ENCODE measurements around the gene ALB.

Gene ALB

DNA sequence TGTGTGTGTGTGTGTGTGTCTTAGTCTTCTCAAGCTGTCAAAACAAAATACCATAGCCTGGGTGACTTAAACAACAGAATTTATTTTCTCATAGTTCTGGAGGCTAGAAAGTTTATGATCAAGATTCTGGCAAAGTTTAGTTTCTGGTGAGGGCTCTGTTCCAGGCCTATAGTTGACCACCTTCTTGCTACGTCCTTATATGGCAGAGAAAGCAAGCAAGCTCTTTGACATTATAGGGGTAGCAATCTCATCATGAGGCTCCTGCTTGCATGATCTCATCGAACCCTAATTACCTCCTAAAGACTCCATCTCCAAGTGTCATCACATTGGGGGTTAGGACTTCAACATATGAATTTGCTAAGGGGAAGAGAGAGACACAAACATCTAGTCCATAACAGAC is 25.0 kb downstream of the ALB start:
- TF ChIP-seq, protein P1, sequence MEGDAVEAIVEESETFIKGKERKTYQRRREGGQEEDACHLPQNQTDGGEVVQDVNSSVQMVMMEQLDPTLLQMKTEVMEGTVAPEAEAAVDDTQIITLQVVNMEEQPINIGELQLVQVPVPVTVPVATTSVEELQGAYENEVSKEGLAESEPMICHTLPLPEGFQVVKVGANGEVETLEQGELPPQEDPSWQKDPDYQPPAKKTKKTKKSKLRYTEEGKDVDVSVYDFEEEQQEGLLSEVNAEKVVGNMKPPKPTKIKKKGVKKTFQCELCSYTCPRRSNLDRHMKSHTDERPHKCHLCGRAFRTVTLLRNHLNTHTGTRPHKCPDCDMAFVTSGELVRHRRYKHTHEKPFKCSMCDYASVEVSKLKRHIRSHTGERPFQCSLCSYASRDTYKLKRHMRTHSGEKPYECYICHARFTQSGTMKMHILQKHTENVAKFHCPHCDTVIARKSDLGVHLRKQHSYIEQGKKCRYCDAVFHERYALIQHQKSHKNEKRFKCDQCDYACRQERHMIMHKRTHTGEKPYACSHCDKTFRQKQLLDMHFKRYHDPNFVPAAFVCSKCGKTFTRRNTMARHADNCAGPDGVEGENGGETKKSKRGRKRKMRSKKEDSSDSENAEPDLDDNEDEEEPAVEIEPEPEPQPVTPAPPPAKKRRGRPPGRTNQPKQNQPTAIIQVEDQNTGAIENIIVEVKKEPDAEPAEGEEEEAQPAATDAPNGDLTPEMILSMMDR (IDR thresholded peaks at IDR 0.05; ENCODE audit: insufficient read depth, low read depth, low read length, missing control alignments) = no peak
- no peak for DNase-seq (ENCODE audit: low read depth)
- H3K4me3 ChIP-seq (ENCODE audit: low read length) = no peak overlapping the region

DNA sequence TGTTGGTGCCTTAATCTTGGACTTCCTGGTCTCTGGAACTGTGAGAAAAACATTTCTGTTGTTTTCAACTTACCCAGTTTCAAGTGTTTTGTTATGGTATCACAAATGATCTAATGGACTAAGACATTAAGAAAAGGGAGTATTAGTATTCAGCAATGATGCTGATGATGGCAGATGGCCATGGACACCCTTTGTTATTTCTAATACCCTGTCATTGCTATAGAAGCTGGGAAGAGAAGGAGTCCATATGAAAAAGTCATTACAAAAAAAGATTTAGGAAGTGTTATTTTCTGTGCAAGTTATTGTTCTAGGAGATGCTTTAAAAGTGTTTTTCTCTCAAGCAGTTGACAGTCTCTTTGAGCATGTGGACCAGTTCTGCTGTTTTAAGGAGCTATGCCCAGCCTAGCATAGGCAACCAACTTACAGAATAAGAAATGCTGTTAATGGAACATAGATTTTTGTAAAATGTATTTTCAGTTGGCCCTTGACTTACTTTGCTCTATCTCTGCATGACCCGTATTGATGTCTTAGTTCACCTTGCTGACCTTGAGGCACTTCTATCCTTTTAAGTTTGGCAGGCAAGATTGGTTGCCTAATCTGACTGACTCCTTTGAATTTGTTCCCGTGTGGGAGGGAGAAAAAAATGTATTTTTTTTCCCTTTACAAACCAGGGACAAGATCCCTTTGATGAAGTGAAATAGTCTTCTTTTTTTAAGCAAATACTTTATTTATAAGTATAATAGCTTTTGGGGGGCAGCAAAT is 25.9 kb downstream of the ALB start:
- TF ChIP-seq, protein P1 (IDR thresholded peaks at IDR 0.05; ENCODE audit: insufficient read depth, low read depth, low read length, missing control alignments) = no peak
- H3K4me3 ChIP-seq (ENCODE audit: low read length) = no peak overlapping the region
- DNase-seq (ENCODE audit: low read depth) = no peak

DNA sequence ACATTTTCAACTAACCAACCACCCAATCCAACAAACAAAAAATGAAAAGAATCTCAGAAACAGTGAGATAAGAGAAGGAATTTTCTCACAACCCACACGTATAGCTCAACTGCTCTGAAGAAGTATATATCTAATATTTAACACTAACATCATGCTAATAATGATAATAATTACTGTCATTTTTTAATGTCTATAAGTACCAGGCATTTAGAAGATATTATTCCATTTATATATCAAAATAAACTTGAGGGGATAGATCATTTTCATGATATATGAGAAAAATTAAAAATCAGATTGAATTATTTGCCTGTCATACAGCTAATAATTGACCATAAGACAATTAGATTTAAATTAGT is 27.7 kb downstream of the ALB start:
- DNase-seq (ENCODE audit: low read depth) = no peak
- TF ChIP-seq, protein P1 (IDR thresholded peaks at IDR 0.05; ENCODE audit: insufficient read depth, low read depth, low read length, missing control alignments) = no peak

DNA sequence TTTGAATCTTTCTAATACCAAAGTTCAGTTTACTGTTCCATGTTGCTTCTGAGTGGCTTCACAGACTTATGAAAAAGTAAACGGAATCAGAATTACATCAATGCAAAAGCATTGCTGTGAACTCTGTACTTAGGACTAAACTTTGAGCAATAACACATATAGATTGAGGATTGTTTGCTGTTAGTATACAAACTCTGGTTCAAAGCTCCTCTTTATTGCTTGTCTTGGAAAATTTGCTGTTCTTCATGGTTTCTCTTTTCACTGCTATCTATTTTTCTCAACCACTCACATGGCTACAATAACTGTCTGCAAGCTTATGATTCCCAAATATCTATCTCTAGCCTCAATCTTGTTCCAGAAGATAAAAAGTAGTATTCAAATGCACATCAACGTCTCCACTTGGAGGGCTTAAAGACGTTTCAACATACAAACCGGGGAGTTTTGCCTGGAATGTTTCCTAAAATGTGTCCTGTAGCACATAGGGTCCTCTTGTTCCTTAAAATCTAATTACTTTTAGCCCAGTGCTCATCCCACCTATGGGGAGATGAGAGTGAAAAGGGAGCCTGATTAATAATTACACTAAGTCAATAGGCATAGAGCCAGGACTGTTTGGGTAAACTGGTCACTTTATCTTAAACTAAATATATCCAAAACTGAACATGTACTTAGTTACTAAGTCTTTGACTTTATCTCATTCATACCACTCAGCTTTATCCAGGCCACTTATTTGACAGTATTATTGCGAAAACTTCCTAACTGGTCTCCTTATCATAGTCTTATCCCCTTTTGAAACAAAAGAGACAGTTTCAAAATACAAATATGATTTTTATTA is 28.3 kb downstream of the ALB start:
- TF ChIP-seq, protein P1 (IDR thresholded peaks at IDR 0.05; ENCODE audit: insufficient read depth, low read depth, low read length, missing control alignments) = no peak
- no peak overlapping the region for H3K4me3 ChIP-seq (ENCODE audit: low read length)
- DNase-seq (ENCODE audit: low read depth) = no peak

More for the DNA sequence above, 27.7 kb downstream of the ALB start:
- H3K4me3 ChIP-seq (ENCODE audit: low read length) = no peak overlapping the region

DNA sequence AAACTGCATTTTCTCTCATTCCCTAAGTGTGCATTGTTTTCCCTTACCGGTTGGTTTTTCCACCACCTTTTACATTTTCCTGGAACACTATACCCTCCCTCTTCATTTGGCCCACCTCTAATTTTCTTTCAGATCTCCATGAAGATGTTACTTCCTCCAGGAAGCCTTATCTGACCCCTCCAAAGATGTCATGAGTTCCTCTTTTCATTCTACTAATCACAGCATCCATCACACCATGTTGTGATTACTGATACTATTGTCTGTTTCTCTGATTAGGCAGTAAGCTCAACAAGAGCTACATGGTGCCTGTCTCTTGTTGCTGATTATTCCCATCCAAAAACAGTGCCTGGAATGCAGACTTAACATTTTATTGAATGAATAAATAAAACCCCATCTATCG is 29.1 kb downstream of the ALB start:
- TF ChIP-seq, protein P1 (IDR thresholded peaks at IDR 0.05; ENCODE audit: insufficient read depth, low read depth, low read length, missing control alignments) = no peak
- no peak overlapping the region for H3K4me3 ChIP-seq (ENCODE audit: low read length)
- no peak for DNase-seq (ENCODE audit: low read depth)

DNA sequence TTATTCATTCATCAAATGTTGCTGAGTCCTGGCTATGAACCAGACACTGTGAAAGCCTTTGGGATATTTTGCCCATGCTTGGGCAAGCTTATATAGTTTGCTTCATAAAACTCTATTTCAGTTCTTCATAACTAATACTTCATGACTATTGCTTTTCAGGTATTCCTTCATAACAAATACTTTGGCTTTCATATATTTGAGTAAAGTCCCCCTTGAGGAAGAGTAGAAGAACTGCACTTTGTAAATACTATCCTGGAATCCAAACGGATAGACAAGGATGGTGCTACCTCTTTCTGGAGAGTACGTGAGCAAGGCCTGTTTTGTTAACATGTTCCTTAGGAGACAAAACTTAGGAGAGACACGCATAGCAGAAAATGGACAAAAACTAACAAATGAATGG is 30.2 kb downstream of the ALB start:
- peak; percentile 18 for DNase-seq (ENCODE audit: low read depth)
- TF ChIP-seq, protein P1 (IDR thresholded peaks at IDR 0.05; ENCODE audit: insufficient read depth, low read depth, low read length, missing control alignments) = peak; percentile 56

More for the DNA sequence above, 30.2 kb downstream of the ALB start:
- H3K4me3 ChIP-seq (ENCODE audit: low read length) = no peak overlapping the region

Measured in epithelial cell of esophagus (primary cell).